Fibroblast of lung (primary cell): ENCODE measurements around the gene CELA3A. TPM values are rescaled to one million over a fixed set of nuclear protein-coding genes. Genes with fewer than 3 reads are reported as not detected.

Experiments
- DNase-seq, 2 donors: peaks; one replicate each; pipeline versions ENCODE4 v3.0.0 to v3.0.0-alpha.2; 2010; ENCODE audit warnings: low read depth in 2 of 2
- H2AFZ ChIP-seq: 2 replicates; pipeline ENCODE4 v1.5.1; 2012; ENCODE audit warnings: low read length, control low read depth, inconsistent platforms
- H3K27ac ChIP-seq: 2 replicates; pipeline ENCODE4 v1.5.1; 2011; ENCODE audit warnings: low read length, control low read depth; ENCODE audit not compliant: insufficient read depth
- H3K27me3 ChIP-seq: 2 replicates; pipeline ENCODE4 v1.5.1; 2011; ENCODE audit warnings: mild to moderate bottlenecking, low read length; ENCODE audit not compliant: control insufficient read depth, insufficient read depth
- H3K36me3 ChIP-seq: 2 replicates; pipeline ENCODE4 v1.5.1; 2011; ENCODE audit warnings: low read length; ENCODE audit not compliant: control insufficient read depth, insufficient read depth
- H3K4me1 ChIP-seq: 2 replicates; pipeline ENCODE4 v1.5.1; 2011; ENCODE audit warnings: low read length; ENCODE audit not compliant: control insufficient read depth, insufficient read depth; ENCODE audit errors: extremely low read depth
- H3K4me2 ChIP-seq: 2 replicates; pipeline ENCODE4 v1.5.1; 2011; ENCODE audit warnings: low read length, control low read depth; ENCODE audit not compliant: insufficient read depth; ENCODE audit errors: extremely low read depth
- H3K4me3 ChIP-seq, 4 experiments: fragments of 200-600 bp in 1 of 4; sonication (generic) in 1 of 4; replicated peaks in 1 of 4; 2 replicates each; pipeline ENCODE4 v1.5.1; 2011 to 2016; ENCODE audit warnings: low read length in 4 of 4, low read depth in 3 of 4, mild to moderate bottlenecking in 3 of 4, control low read depth in 2 of 4, inconsistent platforms in 1 of 4, mixed read lengths in 1 of 4; ENCODE audit not compliant: insufficient read depth in 1 of 4; ENCODE audit errors: control extremely low read depth in 1 of 4
- H3K79me2 ChIP-seq: 2 replicates; pipeline ENCODE4 v1.5.1; 2012; ENCODE audit warnings: mild to moderate bottlenecking, low read length, inconsistent platforms; ENCODE audit not compliant: control insufficient read depth, insufficient read depth
- H3K9ac ChIP-seq: 2 replicates; pipeline ENCODE4 v1.5.1; 2011; ENCODE audit warnings: mild to moderate bottlenecking, low read length, control low read depth; ENCODE audit not compliant: insufficient read depth
- H3K9me3 ChIP-seq: 2 replicates; pipeline ENCODE4 v1.5.1; 2012; ENCODE audit warnings: low read depth, low read length; ENCODE audit not compliant: control insufficient read depth, insufficient read depth
- H4K20me1 ChIP-seq: 2 replicates; pipeline ENCODE4 v1.5.1; 2011; ENCODE audit warnings: low read length; ENCODE audit not compliant: control insufficient read depth, insufficient read depth; ENCODE audit errors: extremely low read depth
- EZH2 ChIP-seq: IDR thresholded peaks from 2 replicates; pipeline ENCODE4 v1.5.1; 2012; ENCODE audit warnings: low read length, control low read depth, mild to moderate bottlenecking; ENCODE audit errors: missing control alignments
- polyA plus RNA-seq, 2 donors: library from polyadenylated mRNA; depleted of rRNA in 1 of 2; stranded (reverse) in 1 of 2; unstranded in 1 of 2; fragments of >200 nt; gene quantifications; 2 replicates each; pipeline ENCODE4 v1.2.1, GENCODE V29; 2011 to 2012; ENCODE audit warnings: missing spikeins in 1 of 2
- total RNA-seq: library from RNA; depleted of rRNA; stranded (reverse); fragments of >200 nt; gene quantifications from 2 replicates; pipeline ENCODE4 v1.2.1, GENCODE V29; 2014
- TF ChIP-seq, protein P1 (sequence below), 2 donors: IDR thresholded peaks in 1 of 2; conservative IDR thresholded peaks in 1 of 2; 1 replicate in 1 of 2; 2 replicates in 1 of 2; pipeline ENCODE4 v1.5.1; 2011 to 2012; ENCODE audit warnings: low read length in 2 of 2, control low read depth in 1 of 2, inconsistent platforms in 1 of 2, low read depth in 1 of 2, mild to moderate bottlenecking in 1 of 2

The CELA3A gene
- total and polyA plus RNA-seq, 2 donors (not counting 1 experiment from before 2014, with no cell fraction given): not detected

DNA sequence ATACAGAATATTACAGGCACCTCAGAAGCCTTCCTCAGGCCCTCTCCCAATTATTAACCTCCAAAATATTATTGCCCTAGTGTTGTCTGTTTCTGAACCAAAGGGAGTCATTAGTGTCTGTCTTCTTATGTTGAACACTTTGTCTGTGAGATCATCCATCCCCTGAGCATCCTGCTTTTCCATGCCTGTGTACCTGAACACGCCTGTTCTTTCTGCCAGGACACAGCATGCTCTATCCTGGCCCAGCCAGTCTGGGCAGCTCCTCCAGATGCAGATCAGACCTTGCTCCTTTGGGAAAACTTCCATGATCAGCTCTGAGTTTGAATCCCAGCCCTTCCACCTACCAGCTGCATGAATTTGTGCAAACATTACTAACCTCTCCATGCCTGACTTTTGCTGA is 40.0 kb downstream of the CELA3A start:
- Histone ChIP-seq H3K27ac (no peak overlapping the region), H3K9me3 (no peaks in the 10 kb centered on the region), H3K27me3 (no peaks in the 10 kb centered on the region), H3K4me1 (peaks cover 10% of the 10 kb centered on the region), H3K4me2 (no peak overlapping the region), H2AFZ (no peak overlapping the region), H3K4me3 (no peak overlapping the region), H3K79me2 (no peaks in the 10 kb centered on the region), H3K9ac (no peak overlapping the region), H4K20me1 (no peaks in the 10 kb centered on the region), H3K36me3 (no peaks in the 10 kb centered on the region)
- TF ChIP-seq EZH2: no peak
- TF ChIP-seq, protein P1, sequence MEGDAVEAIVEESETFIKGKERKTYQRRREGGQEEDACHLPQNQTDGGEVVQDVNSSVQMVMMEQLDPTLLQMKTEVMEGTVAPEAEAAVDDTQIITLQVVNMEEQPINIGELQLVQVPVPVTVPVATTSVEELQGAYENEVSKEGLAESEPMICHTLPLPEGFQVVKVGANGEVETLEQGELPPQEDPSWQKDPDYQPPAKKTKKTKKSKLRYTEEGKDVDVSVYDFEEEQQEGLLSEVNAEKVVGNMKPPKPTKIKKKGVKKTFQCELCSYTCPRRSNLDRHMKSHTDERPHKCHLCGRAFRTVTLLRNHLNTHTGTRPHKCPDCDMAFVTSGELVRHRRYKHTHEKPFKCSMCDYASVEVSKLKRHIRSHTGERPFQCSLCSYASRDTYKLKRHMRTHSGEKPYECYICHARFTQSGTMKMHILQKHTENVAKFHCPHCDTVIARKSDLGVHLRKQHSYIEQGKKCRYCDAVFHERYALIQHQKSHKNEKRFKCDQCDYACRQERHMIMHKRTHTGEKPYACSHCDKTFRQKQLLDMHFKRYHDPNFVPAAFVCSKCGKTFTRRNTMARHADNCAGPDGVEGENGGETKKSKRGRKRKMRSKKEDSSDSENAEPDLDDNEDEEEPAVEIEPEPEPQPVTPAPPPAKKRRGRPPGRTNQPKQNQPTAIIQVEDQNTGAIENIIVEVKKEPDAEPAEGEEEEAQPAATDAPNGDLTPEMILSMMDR (conservative IDR thresholded peaks at IDR 0.05 in 1 of 2, IDR thresholded peaks at IDR 0.05 in 1 of 2; ENCODE audit: low read depth in 1 of 2, low read length in 2 of 2): no peak
- no peak for DNase-seq

- Histone ChIP-seq H3K36me3 (no peaks in the 10 kb centered on the region), H2AFZ (no peak overlapping the region), H3K4me1 (peaks cover 10% of the 10 kb centered on the region), H3K4me3 (no peak overlapping the region), H3K79me2 (no peaks in the 10 kb centered on the region), H3K4me2 (no peak overlapping the region), H3K9ac (no peak overlapping the region), H3K27me3 (no peaks in the 10 kb centered on the region), H4K20me1 (no peaks in the 10 kb centered on the region), H3K9me3 (no peaks in the 10 kb centered on the region), H3K27ac (no peak overlapping the region)
- TF ChIP-seq, protein P1 (conservative IDR thresholded peaks at IDR 0.05 in 1 of 2, IDR thresholded peaks at IDR 0.05 in 1 of 2; ENCODE audit: low read depth in 1 of 2, low read length in 2 of 2): no peak
- no peak for TF ChIP-seq EZH2
- no peak for DNase-seq
These were observed 41.8 kb downstream of the CELA3A start for GRCh38 chr1:22043198-22043769.

DNA sequence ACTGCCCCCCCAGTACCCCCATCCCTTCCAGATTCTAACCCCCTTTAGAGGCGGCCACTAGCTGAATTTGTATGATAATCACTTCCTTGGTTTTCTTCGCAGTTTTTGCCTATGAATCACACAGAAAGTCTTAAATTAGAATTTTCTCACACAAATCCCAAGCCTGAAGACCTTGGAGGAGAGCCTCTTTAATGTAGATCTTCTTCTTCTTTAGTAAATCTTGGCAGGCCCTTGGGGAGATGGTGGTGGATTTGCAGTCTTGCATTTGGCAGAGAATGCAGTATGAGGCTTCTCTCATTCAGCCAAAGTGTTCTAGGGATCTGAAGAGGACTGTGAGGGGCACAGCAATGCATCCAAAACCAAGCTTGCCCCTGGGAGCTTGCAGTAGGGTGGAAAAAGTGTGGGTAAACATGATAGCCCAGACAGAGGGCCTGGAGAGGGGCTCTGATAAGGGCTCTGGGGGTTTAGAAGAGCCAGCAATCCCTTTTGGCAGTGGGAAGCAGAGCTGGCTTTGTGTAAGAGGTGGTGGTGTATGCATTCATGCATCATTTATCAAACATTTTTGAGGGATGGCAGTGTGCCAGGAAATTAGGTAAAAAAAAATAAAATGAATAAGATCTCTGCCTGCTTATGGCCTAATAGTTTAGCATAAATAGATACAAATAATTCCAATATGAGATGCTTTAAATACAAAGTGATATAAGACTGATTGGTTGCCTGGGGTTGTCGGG is 43.4 kb downstream of the CELA3A start:
- Histone ChIP-seq H3K4me3 (no peak overlapping the region), H3K9me3 (no peaks in the 10 kb centered on the region), H3K79me2 (no peaks in the 10 kb centered on the region), H4K20me1 (no peaks in the 10 kb centered on the region), H3K4me2 (peak overlapping the region; percentile 82), H3K4me1 (peaks cover 9% of the 10 kb centered on the region), H3K36me3 (no peaks in the 10 kb centered on the region), H3K9ac (no peak overlapping the region), H2AFZ (no peak overlapping the region), H3K27me3 (no peaks in the 10 kb centered on the region), H3K27ac (peak overlapping the region; percentile 45)
- peak; percentile 70 to 83 for DNase-seq
- TF ChIP-seq, protein P1 (conservative IDR thresholded peaks at IDR 0.05 in 1 of 2, IDR thresholded peaks at IDR 0.05 in 1 of 2; ENCODE audit: low read depth in 1 of 2, low read length in 2 of 2): no peak
- TF ChIP-seq EZH2: no peak
